ENCODE results near the gene EXOC4. TPM values are rescaled to one million over a fixed set of nuclear protein-coding genes. Genes with fewer than 3 reads are reported as not detected.

The EXOC4 gene
- total RNA-seq, 1 experiment from 2014 or later = 75.8 TPM

GRCh38 chr7:133797818-133798520 is 545.1 kb downstream of the EXOC4 start:
- Histone ChIP-seq H2BK20ac (ENCODE audit: low read depth, low read length, poor library complexity, severe bottlenecking) (no peak overlapping the region), H3T11ph (ENCODE audit: low read length) (no peak overlapping the region), H3K27me3 (ENCODE audit: insufficient read depth, low read length) (no peaks in the 10 kb centered on the region), H3K56ac (ENCODE audit: insufficient read length, low read depth, low read length) (no peak overlapping the region), H4K8ac (replicated peaks; ENCODE audit: insufficient read length, low read depth, low read length) (no peak overlapping the region), H3K4ac (ENCODE audit: low read depth, low read length) (no peak overlapping the region), H3K4me2 (ENCODE audit: insufficient read depth, insufficient read length, low read length) (no peak overlapping the region), H3K14ac (ENCODE audit: insufficient read depth, low read length) (no peak overlapping the region), H3K9me3 (ENCODE audit: control insufficient read depth, low read depth, low read length) (no peaks in the 10 kb centered on the region), H3K23me2 (ENCODE audit: insufficient read length, low read depth, low read length, poor library complexity, severe bottlenecking) (no peaks in the 10 kb centered on the region), H3K27ac (ENCODE audit: insufficient read length, low read depth, low read length) (no peak overlapping the region), H3K79me2 (ENCODE audit: insufficient read depth, low read length) (no peaks in the 10 kb centered on the region), H4K91ac (ENCODE audit: insufficient read length, low read depth, low read length) (no peak overlapping the region), H2BK5ac (ENCODE audit: insufficient read length, low read length) (no peak overlapping the region), H3K18ac (ENCODE audit: insufficient read length, low read depth, low read length) (no peak overlapping the region), H2BK15ac (ENCODE audit: low read depth, low read length) (no peak overlapping the region), H2AFZ (ENCODE audit: low read length) (no peak overlapping the region), H3K4me1 (ENCODE audit: insufficient read depth, low read length) (no peaks in the 10 kb centered on the region), H2BK120ac (ENCODE audit: low read depth, low read length, poor library complexity, severe bottlenecking) (no peak overlapping the region), H3K79me1 (ENCODE audit: insufficient read depth, low read depth, low read length, poor library complexity, severe bottlenecking) (no peaks in the 10 kb centered on the region), H3K23ac (ENCODE audit: insufficient read length, low read depth, low read length) (no peak overlapping the region), H2AK5ac (ENCODE audit: insufficient read length, low read length) (no peak overlapping the region), H4K20me1 (ENCODE audit: control insufficient read depth, insufficient read depth, insufficient read length) (no peaks in the 10 kb centered on the region), H2BK12ac (ENCODE audit: insufficient read length, low read depth, low read length) (no peak overlapping the region), H3K9ac (ENCODE audit: extremely low read depth, insufficient read length, low read length) (no peak overlapping the region), H4K5ac (ENCODE audit: insufficient read length, low read depth, low read length) (no peak overlapping the region)
- Mint-ChIP-seq H3K27me3 (ENCODE audit: low read depth) (no peaks in the 10 kb centered on the region), H3K27ac (peak overlapping the region in 1 of 3 experiments; percentile 12; a peak in 1 of 7 replicates), H3K9me3 (no peaks in the 10 kb centered on the region), H3K36me3 (ENCODE audit: insufficient read depth in 1 of 3, low read depth in 3 of 3) (no peaks in the 10 kb centered on the region), H3K4me3 (no peak overlapping the region), H3K4me1 (no peaks in the 10 kb centered on the region)
- TF ChIP-seq CTCF (conservative IDR thresholded peaks at IDR 0.05) = no peak
- no peak for DNase-seq
- WGBS (ENCODE audit: extremely low coverage, insufficient read length, low lambda C conversion rate) = no CpG with 5 or more reads among the region's 3 CpGs
